Measurements from ENCODE around the gene FBF1.

DNA sequence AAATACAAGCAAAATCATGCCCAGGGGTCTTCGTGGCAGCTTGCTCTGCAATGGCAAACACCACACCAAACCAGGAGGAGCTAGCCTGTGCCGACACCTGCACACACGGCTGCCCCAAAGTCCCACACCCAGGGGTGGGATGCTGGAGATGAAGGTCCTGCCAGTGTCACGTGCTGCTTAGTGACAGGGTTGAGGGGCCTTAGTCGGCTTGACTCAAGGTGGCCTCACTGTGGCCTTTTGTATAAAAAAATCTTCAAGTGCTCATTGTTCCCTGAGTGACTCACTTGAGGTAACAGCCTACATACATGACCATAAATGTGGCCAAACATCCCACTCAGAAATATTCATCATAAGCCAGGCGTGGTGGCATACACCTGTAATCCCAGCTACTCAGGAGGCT lies 51.4 kb downstream of the FBF1 start:
- TF ChIP-seq POLR2AphosphoS5 (IDR thresholded peaks at IDR 0.05; ENCODE audit: low read depth, low read length), result no peak
- TF ChIP-seq, protein P1, sequence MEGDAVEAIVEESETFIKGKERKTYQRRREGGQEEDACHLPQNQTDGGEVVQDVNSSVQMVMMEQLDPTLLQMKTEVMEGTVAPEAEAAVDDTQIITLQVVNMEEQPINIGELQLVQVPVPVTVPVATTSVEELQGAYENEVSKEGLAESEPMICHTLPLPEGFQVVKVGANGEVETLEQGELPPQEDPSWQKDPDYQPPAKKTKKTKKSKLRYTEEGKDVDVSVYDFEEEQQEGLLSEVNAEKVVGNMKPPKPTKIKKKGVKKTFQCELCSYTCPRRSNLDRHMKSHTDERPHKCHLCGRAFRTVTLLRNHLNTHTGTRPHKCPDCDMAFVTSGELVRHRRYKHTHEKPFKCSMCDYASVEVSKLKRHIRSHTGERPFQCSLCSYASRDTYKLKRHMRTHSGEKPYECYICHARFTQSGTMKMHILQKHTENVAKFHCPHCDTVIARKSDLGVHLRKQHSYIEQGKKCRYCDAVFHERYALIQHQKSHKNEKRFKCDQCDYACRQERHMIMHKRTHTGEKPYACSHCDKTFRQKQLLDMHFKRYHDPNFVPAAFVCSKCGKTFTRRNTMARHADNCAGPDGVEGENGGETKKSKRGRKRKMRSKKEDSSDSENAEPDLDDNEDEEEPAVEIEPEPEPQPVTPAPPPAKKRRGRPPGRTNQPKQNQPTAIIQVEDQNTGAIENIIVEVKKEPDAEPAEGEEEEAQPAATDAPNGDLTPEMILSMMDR (IDR thresholded peaks at IDR 0.05 in 2 of 3, conservative IDR thresholded peaks at IDR 0.05 in 1 of 3; ENCODE audit: borderline replicate concordance in 1 of 3, insufficient read depth in 1 of 3, low read depth in 2 of 3, low read length in 2 of 3), result no peak
- TF ChIP-seq EZH2 (IDR thresholded peaks at IDR 0.05), result no peak
- TF ChIP-seq, protein P2, sequence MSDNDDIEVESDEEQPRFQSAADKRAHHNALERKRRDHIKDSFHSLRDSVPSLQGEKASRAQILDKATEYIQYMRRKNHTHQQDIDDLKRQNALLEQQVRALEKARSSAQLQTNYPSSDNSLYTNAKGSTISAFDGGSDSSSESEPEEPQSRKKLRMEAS (IDR thresholded peaks at IDR 0.05), result no peak
- no peak for TF ChIP-seq JUND (IDR thresholded peaks at IDR 0.05)
- no peak for TF ChIP-seq YY1 (IDR thresholded peaks at IDR 0.05; ENCODE audit: extremely low read depth, insufficient replicate concordance, low read depth, low read length)
- no peak for TF ChIP-seq CEBPB (IDR thresholded peaks at IDR 0.05; ENCODE audit: low read depth)
- no peak for TF ChIP-seq ZNF274 (IDR thresholded peaks at IDR 0.05; ENCODE audit: low read depth, low read length)
- TF ChIP-seq CBX3 (IDR thresholded peaks at IDR 0.05; ENCODE audit: low read depth), result no peak
- TF ChIP-seq, protein P3, sequence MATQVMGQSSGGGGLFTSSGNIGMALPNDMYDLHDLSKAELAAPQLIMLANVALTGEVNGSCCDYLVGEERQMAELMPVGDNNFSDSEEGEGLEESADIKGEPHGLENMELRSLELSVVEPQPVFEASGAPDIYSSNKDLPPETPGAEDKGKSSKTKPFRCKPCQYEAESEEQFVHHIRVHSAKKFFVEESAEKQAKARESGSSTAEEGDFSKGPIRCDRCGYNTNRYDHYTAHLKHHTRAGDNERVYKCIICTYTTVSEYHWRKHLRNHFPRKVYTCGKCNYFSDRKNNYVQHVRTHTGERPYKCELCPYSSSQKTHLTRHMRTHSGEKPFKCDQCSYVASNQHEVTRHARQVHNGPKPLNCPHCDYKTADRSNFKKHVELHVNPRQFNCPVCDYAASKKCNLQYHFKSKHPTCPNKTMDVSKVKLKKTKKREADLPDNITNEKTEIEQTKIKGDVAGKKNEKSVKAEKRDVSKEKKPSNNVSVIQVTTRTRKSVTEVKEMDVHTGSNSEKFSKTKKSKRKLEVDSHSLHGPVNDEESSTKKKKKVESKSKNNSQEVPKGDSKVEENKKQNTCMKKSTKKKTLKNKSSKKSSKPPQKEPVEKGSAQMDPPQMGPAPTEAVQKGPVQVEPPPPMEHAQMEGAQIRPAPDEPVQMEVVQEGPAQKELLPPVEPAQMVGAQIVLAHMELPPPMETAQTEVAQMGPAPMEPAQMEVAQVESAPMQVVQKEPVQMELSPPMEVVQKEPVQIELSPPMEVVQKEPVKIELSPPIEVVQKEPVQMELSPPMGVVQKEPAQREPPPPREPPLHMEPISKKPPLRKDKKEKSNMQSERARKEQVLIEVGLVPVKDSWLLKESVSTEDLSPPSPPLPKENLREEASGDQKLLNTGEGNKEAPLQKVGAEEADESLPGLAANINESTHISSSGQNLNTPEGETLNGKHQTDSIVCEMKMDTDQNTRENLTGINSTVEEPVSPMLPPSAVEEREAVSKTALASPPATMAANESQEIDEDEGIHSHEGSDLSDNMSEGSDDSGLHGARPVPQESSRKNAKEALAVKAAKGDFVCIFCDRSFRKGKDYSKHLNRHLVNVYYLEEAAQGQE (IDR thresholded peaks at IDR 0.05; ENCODE audit: low read depth), result no peak
- TF ChIP-seq POLR2A (IDR thresholded peaks at IDR 0.05; ENCODE audit: borderline replicate concordance, extremely low read depth, insufficient read depth, insufficient read length), result no peak
- no peak for TF ChIP-seq ZFX (IDR thresholded peaks at IDR 0.05)
- no peak for TF ChIP-seq EZH2phosphoT487 (IDR thresholded peaks at IDR 0.05; ENCODE audit: borderline replicate concordance)
- TF ChIP-seq, protein P4, sequence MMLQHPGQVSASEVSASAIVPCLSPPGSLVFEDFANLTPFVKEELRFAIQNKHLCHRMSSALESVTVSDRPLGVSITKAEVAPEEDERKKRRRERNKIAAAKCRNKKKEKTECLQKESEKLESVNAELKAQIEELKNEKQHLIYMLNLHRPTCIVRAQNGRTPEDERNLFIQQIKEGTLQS (IDR thresholded peaks at IDR 0.05), result no peak

Measured in HCT116 (cell line).